Stimulated activated CD4-positive, alpha-beta T cell treated with anti-CD3 and anti-CD28 coated beads, Interleukin-2, amount 100 ng/mL, for 4 hours (primary cell): ENCODE measurements around the gene EPHA10.

ENCODE experiments used
- DNase-seq: peaks from one replicate; pipeline ENCODE4 v3.0.0-alpha.2; 2020; ENCODE audit warnings: low read depth

Gene EPHA10

DNA sequence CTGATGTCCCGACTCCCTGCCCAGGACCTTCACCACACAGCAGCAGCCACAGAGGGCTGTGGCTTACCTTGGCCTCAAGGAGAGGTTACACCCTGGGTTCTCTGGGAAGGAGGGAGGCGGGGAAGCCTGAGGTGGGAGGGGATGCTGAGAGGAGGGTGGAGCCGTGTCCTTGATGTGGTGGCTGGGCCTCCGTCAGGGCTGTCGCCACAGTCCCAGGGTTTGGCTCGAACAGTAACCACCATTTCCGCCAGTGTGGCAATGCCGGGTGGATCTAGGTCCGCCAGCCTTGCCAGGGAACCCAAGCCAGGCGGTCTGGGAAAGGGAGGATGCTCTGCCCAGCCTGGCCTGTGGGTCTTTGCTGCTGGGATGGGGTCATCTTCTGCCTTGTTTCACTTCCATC is 91.0 kb downstream of the EPHA10 start:
- DNase-seq = no peak

DNA sequence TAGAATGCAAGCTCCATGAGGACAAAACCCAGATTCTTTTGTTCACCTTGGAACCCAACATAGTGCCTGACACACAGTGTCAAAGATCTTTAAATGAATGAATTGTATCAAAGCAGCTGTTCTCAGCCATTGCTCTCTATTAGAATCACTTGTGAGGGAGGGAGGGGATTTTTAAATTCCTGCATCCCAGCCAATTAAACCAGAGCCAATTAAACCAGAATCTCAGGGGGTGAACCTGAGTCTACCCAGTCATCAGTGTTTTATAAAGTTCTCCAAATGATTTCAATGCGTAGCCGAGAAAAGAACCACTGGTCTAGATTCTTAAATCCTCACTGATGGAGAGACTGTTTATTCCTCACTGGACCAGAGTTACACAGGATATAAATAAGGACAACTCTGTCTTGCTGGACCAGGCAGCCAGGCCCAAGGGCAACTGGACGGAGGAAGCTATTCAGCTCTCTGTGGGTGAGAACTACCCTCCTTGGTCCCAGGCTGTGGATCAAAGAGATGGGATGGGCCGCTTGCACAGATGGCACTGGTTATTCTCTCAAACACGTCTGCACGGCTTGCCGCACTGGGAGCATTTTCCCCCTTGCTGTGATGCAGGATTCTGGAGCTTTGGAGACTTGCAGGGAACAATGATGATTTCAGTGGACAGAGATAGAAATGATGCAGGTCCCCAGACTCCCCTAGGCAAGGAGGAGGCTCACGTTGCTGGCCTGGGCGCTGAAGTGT is 92.6 kb downstream of the EPHA10 start:
- no peak for DNase-seq

DNA sequence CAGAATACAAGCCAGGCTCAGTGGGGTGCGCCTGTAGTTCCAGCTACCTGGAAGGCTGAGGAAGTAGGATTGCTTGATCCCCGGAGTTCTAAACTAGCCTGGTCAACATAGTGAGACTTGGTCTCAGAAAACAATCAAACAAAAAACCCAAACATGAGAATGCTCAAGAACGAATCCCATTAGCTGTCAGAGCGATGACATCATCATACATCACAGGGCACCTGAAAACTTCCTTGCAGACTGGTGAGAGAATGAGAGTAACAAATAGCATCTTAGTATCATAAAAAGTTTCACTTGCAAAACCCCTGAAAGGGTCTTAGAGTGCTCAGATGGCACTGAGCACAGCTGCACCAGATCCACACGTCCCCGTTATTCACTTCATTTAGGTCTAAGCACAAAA is 93.7 kb downstream of the EPHA10 start:
- no peak for DNase-seq

DNA sequence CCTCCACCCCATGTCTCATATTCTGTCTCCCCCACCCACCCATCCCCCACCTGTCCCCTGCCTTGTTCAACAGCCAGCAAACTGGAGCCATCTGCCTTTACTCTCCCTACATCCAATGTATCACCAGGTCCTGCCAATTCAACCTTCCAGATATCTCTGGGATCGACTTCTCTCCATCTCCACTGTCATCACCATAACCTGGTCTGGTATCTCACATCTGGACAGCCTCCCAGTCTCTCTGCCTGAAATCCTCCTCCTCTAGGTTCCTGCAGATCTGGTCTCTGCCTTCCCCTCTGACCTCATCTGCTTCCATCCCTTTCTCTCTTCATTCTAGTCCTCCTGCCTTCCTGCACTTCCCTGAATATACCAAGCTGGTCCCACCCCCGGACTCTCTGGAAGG is 94.8 kb downstream of the EPHA10 start:
- DNase-seq = no peak

DNA sequence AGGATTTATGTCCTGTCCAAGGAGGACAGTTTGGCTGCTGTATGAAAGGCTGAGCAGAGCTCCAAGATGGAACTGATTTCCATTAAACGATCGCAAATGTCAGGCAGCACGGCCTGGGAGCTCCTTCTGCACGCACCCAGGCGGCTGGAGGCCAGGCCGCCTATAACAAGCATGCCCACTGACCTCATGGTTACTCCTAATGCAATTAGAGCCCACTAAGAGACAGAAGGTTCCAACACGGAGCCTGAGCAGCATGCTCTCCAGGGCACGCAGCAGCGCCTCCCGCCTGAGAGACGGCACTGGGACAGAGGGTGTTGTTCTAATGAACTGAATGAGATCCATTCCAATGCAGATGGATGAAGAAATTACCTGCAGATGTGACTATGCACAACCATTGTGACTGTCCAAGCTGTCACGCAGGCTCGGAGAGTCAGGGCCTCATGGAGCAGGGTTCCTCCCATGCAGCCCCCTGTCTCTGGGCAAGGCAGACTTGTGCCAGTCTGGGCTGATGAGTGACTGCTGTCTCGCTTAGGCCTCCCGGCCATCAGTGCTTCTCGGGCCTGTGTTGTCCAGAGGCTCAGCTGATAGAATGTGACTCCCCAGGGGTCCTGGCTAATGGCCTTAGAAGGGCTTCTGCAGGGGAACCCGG is 97.8 kb downstream of the EPHA10 start:
- no peak for DNase-seq

DNA sequence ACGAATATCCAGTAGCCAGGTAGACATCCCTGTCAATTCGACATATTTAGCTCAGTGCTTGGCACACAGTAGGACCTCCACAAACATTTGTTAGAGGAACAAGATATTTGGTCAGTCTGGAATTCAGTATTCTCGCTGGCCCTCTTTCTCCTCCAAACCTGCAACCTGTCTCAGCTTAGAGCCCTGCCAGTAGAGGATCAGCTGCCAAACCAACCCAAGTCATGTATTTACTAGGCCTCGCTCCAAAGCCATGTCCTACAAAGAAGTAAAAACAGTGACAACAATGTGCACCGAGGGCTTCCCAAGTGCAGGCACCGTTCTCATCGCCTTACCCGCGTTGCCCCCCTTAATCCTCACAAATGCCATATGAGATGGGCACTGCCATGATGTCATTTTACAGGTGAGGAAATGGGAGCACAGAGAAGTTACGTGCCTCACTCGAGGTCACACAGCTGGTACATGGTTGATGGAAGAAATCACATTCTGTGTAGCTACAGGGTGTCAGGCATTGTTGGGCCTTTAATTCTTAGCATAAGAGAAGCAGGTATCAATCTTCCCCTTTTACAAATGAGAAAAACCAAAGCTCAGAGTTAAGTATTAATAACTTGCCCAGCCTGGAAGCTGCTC is 98.6 kb downstream of the EPHA10 start:
- no peak for DNase-seq
